Activated CD4-positive, alpha-beta memory T cell treated with anti-CD3 and anti-CD28 coated beads for 36 hours (primary cell): ENCODE data around the gene SOX6. TPM values are rescaled to one million over a fixed set of nuclear protein-coding genes. Genes with fewer than 3 reads are reported as not detected.

Source experiments
- CTCF ChIA-PET: fragments of 350-600 bp; sonication (Branson Sonifier 250); formaldehyde crosslinking; loops from one replicate; lab custom pipeline; 2021; ENCODE audit warnings: antibody characterized with exemption, inconsistent platforms; lab: Charles Lee
- POLR2A ChIA-PET: fragments of 350-600 bp; sonication (Branson Sonifier 250); formaldehyde crosslinking; loops from one replicate; lab custom pipeline; 2021; ENCODE audit warnings: antibody characterized with exemption; lab: Charles Lee
- DNase-seq: peaks from one replicate; pipeline ENCODE4 v3.0.0-alpha.2; 2020
- H3K27ac Mint-ChIP-seq: one replicate; pipeline ENCODE4 v1.8.0; 2021; ENCODE audit warnings: mixed read lengths
- H3K27me3 Mint-ChIP-seq: one replicate; pipeline ENCODE4 v1.8.0; 2021; ENCODE audit warnings: mixed read lengths
- H3K36me3 Mint-ChIP-seq: one replicate; pipeline ENCODE4 v1.8.0; 2021; ENCODE audit warnings: mixed read lengths
- H3K4me1 Mint-ChIP-seq: one replicate; pipeline ENCODE4 v1.8.0; 2021; ENCODE audit warnings: low read depth, mixed read lengths
- H3K4me3 Mint-ChIP-seq: one replicate; pipeline ENCODE4 v1.8.0; 2021; ENCODE audit warnings: mild to moderate bottlenecking, mixed read lengths
- H3K9me3 Mint-ChIP-seq: one replicate; pipeline ENCODE4 v1.8.0; 2021; ENCODE audit warnings: mixed read lengths
- intact Hi-C: fragments of 100-400 bp; cut with micrococcal nuclease; formaldehyde crosslinking; loops from one replicate; pipeline ENCODE4 v1.15.1; 2023
- total RNA-seq, 2 experiments: library from RNA; stranded (reverse); gene quantifications; one replicate each; pipeline ENCODE4 v1.2.3, GENCODE V29; 2021

SOX6 gene
- total RNA-seq, 2 experiments from 2014 or later, result not detected

DNA sequence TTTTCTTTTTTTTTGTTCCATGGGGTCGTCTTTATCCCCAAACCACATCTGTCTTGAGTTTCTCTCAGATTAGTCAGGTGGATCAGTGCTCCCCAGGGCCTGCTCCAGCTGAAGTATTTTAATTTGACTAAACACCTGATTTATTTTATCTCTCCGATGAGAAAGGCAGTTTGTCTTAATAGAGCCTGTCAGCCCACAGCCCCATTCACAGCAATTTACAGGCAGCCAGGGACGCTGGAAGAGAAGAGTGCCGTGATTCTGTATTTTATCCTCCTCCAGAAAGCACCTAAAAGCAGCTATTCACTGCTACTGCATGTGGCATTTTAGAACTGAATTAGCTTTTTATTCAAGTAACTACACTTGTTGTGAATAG lies 164.5 kb downstream of the SOX6 start:
- no peak overlapping the region for H3K4me3 Mint-ChIP-seq
- ChIA-PET POLR2A (interaction anchor here (0.6 kb wide), 1 partner anchor 95 kb away, joined by 3 read pairs; no protein-coding TSS in a partner anchor), CTCF (no interaction called here)
- no peak for DNase-seq
- H3K27ac Mint-ChIP-seq, result no peak overlapping the region
- H3K4me1 Mint-ChIP-seq, result no peaks in the 10 kb centered on the region
- no peaks in the 10 kb centered on the region for H3K27me3 Mint-ChIP-seq
- intact Hi-C loops, result no loop called here
- H3K36me3 Mint-ChIP-seq, result no peaks in the 10 kb centered on the region
- H3K9me3 Mint-ChIP-seq, result peaks cover 5% of the 10 kb centered on the region

DNA sequence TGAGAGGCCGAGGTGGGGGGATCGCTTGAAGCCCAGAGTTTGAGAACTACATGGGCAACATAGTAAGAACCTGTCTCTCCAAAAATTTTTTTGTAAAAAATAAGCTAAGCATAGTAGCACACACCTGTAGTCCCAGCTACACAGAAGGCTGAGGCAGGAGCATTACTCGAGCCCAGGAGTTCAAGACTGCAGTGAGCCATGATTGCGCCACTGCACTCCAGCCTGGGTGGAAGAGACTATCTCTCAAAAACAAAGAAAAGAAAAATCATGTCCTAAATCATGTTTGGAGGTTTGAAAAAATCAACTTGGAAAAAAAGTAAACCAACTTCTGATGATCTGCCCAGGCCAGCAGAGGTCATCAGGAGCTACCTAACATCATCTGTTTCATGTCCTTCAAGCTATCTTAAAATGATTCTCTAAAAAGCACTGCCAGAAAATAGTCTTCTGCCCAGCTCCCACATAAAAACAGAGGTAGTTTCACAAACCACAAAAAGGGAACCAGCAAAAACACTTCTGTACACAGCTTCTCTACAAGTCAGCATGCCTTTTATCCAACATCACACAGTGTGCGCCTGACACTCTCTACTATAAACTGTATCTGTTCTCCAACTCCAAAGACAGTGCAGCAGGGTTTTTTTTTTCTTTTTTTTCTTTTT lies 165.0 kb downstream of the SOX6 start:
- ChIA-PET CTCF (no interaction called here), POLR2A (interaction anchor here (0.6 kb wide), 1 partner anchor 94 kb away, joined by 3 read pairs; no protein-coding TSS in a partner anchor)
- Mint-ChIP-seq H3K27me3 (no peaks in the 10 kb centered on the region), H3K9me3 (peaks cover 5% of the 10 kb centered on the region), H3K36me3 (no peaks in the 10 kb centered on the region), H3K27ac (no peak overlapping the region), H3K4me3 (no peak overlapping the region), H3K4me1 (no peaks in the 10 kb centered on the region)
- intact Hi-C loops, result no loop called here
- no peak for DNase-seq

DNA sequence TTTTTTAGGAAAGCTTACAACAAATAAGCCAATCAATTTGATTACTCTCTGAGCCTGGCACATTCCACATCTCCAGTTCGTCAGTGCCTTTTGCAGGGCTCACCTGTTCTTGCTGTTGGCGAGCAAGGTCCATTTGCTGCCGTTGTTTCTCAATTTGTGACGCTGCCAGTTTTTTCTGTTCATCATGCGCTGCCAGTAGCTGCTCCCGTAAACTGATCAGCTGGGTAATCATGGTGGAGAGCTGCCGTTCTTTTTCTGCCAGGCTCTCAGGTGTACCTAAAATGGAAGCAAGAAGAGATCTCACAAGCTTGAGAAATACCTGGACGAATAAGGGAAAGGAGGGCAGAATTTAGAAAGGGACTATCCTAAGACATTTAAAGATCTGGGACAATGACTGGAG lies 169.7 kb downstream of the SOX6 start:
- ChIA-PET CTCF (no interaction called here), POLR2A (interaction anchor here (1.4 kb wide), 1 partner anchor 12 kb away, joined by 3 read pairs; no protein-coding TSS in a partner anchor)
- Mint-ChIP-seq H3K4me1 (no peaks in the 10 kb centered on the region), H3K9me3 (peaks cover 5% of the 10 kb centered on the region), H3K36me3 (no peaks in the 10 kb centered on the region), H3K27ac (no peak overlapping the region), H3K4me3 (no peak overlapping the region), H3K27me3 (no peaks in the 10 kb centered on the region)
- intact Hi-C loops, result no loop called here
- no peak for DNase-seq

DNA sequence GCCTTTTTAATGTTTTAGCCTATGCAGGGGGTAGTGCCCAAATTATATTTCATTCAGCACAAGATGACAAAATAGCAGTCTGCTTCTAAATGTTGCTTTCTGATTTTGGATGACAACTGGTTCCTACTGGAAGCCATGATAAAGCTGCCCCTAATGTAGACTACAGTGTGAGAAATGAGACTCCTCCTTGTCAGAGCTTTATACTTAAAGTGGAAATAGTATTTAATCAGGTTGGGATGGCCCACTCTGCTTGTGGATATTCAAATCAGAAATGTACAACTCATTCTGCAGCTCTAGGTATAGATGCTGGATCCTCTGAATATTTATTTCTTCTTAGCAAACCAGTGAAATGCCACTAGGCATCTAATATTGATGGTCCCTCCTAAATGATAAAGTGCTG lies 171.3 kb downstream of the SOX6 start:
- Mint-ChIP-seq H3K36me3 (no peaks in the 10 kb centered on the region), H3K4me1 (no peaks in the 10 kb centered on the region), H3K4me3 (no peak overlapping the region), H3K27ac (no peak overlapping the region), H3K9me3 (peaks cover 5% of the 10 kb centered on the region), H3K27me3 (no peaks in the 10 kb centered on the region)
- intact Hi-C loops, result no loop called here
- ChIA-PET CTCF (no interaction called here), POLR2A (no interaction called here)
- no peak for DNase-seq

DNA sequence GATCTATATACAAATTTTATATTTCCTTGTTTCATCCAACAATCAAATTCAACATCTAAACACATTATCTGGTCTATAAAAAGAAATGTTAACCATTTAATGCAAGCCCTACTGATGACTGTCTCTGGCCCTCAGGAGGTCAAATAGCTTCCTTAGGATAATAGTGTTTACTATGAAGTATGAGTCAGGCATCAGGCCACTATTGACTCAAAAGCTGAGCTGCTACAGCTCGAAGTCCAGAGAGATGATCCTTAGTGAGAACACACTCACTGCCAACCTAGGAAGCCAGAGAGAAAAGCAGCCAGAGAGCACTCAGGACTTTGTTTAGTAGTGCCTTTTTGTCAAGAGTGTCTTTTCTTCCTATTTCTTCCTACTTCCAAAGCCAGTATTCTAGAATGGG lies 171.8 kb downstream of the SOX6 start:
- ChIA-PET CTCF (no interaction called here), POLR2A (no interaction called here)
- no peaks in the 10 kb centered on the region for H3K36me3 Mint-ChIP-seq
- no peaks in the 10 kb centered on the region for H3K27me3 Mint-ChIP-seq
- no peak overlapping the region for H3K4me3 Mint-ChIP-seq
- peaks cover 5% of the 10 kb centered on the region for H3K9me3 Mint-ChIP-seq
- intact Hi-C loops, result no loop called here
- no peaks in the 10 kb centered on the region for H3K4me1 Mint-ChIP-seq
- H3K27ac Mint-ChIP-seq, result no peak overlapping the region
- no peak for DNase-seq

DNA sequence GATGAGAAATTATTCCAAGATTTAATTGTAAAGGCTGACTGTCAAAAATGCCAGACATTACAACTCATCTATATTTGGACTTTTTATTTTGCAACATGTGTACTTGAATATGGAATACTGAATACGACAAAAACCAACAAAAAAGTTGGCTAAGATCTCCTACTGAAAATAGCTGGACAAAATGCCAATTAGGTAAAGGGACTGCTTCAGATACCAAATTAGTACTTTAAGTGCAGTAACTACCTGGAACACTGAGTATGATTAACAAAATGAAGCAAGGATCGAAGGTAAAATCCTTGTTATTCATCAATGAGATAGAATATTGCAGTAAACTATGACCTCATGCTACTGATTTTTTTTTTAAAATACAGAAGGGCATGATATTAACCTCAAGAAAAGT lies 173.8 kb downstream of the SOX6 start:
- no peaks in the 10 kb centered on the region for H3K36me3 Mint-ChIP-seq
- POLR2A ChIA-PET, result no interaction called here
- no peak overlapping the region for H3K27ac Mint-ChIP-seq
- H3K27me3 Mint-ChIP-seq, result no peaks in the 10 kb centered on the region
- DNase-seq, result no peak
- CTCF ChIA-PET, result no interaction called here
- intact Hi-C loops, result no loop called here
- H3K9me3 Mint-ChIP-seq, result no peaks in the 10 kb centered on the region
- no peaks in the 10 kb centered on the region for H3K4me1 Mint-ChIP-seq
- no peak overlapping the region for H3K4me3 Mint-ChIP-seq

DNA sequence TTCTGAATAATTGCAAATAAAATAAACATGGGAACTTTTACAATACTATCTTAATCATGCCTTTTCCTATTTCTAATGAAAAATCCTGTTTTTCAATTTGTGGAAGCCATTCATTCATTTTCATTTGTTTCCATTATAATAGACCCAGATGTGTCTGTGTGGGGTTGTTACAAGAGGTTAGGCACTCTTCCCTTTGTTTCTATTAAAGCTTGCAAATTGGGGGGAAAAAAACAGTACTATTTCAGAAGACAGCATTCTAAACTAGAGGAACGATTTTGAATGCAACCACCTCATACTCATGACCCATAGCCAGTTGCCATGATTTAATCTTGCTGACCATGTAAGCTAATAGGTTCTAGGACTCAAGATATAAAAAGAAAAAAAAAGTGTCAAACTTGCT lies 175.5 kb downstream of the SOX6 start:
- intact Hi-C loops, result no loop called here
- CTCF ChIA-PET, result no interaction called here

DNA sequence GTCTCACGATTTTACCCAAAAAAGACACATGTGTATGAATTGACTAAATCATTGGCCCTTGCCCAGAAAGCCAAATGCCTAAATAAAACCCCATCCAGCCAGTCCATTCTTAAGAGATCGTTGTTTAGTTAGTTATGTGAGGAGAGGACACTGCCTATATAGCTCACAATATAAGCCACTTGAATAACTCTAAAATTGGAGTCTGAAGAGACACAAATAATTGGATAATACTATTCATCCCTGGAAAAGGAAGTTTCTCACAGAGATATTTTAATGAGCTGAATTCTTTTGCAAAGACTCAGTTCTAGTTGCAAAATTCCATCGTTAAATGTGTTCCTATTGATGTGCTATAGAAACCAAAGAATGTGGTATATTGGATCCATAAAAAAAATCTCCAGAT lies 176.7 kb downstream of the SOX6 start:
- H3K4me1 Mint-ChIP-seq, result no peaks in the 10 kb centered on the region
- POLR2A ChIA-PET, result no interaction called here
- H3K27me3 Mint-ChIP-seq, result no peaks in the 10 kb centered on the region
- no peak overlapping the region for H3K27ac Mint-ChIP-seq
- DNase-seq, result no peak
- no peak overlapping the region for H3K4me3 Mint-ChIP-seq
- H3K36me3 Mint-ChIP-seq, result no peaks in the 10 kb centered on the region
- intact Hi-C loops, result no loop called here
- H3K9me3 Mint-ChIP-seq, result no peaks in the 10 kb centered on the region
- CTCF ChIA-PET, result no interaction called here

More for the DNA sequence above, 175.5 kb downstream of the SOX6 start:
- no peaks in the 10 kb centered on the region for H3K36me3 Mint-ChIP-seq
- H3K27me3 Mint-ChIP-seq, result no peaks in the 10 kb centered on the region
- no peaks in the 10 kb centered on the region for H3K9me3 Mint-ChIP-seq
- no peaks in the 10 kb centered on the region for H3K4me1 Mint-ChIP-seq
- POLR2A ChIA-PET, result no interaction called here
- no peak overlapping the region for H3K27ac Mint-ChIP-seq
- H3K4me3 Mint-ChIP-seq, result no peak overlapping the region
- no peak for DNase-seq

DNA sequence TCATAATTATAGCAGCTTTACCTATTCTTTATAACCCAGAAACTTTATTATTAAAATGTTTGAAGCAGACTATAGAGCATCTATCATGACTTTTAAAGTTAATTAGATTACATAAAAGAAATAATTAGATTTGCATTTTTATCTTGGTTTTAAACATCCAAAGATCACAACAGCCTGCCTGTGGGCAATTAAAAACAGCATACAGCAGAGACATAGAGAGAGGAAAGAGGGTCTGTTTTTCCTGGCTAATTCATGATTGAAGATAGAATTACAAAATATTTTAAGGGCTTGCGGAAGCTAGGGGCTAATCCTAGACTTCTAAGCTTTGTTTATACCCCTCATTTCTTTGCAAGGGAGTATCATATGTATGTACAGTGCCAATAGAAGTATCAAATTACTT lies 178.1 kb downstream of the SOX6 start:
- intact Hi-C loops, result no loop called here
- CTCF ChIA-PET, result no interaction called here
- no peaks in the 10 kb centered on the region for H3K4me1 Mint-ChIP-seq
- no peaks in the 10 kb centered on the region for H3K27me3 Mint-ChIP-seq
- DNase-seq, result no peak
- POLR2A ChIA-PET, result no interaction called here
- H3K36me3 Mint-ChIP-seq, result no peaks in the 10 kb centered on the region
- no peaks in the 10 kb centered on the region for H3K9me3 Mint-ChIP-seq
- no peak overlapping the region for H3K4me3 Mint-ChIP-seq
- H3K27ac Mint-ChIP-seq, result no peak overlapping the region

DNA sequence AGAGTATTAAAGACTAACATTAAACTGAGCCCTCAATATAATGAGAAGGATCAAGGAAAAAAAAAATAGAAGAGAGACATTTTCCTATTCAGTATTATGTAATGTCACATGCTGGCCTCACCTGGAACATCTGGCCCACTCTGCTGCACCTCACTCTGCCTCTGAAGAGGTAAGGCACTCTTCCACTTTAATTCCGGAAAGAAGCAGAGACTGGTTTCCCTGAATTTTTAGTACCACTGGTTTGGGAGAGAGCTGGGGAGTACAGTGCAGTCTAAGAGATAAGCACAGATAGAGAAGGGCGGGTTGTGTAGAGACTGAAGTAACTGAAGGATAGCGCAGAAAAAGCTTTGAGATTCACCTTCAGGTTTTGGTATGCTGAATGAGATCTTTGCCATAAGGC lies 178.7 kb downstream of the SOX6 start:
- ChIA-PET CTCF (no interaction called here), POLR2A (no interaction called here)
- no peak overlapping the region for H3K27ac Mint-ChIP-seq
- H3K9me3 Mint-ChIP-seq, result no peaks in the 10 kb centered on the region
- no peaks in the 10 kb centered on the region for H3K4me1 Mint-ChIP-seq
- H3K36me3 Mint-ChIP-seq, result no peaks in the 10 kb centered on the region
- H3K27me3 Mint-ChIP-seq, result no peaks in the 10 kb centered on the region
- no peak for DNase-seq
- no peak overlapping the region for H3K4me3 Mint-ChIP-seq
- intact Hi-C loops, result no loop called here

DNA sequence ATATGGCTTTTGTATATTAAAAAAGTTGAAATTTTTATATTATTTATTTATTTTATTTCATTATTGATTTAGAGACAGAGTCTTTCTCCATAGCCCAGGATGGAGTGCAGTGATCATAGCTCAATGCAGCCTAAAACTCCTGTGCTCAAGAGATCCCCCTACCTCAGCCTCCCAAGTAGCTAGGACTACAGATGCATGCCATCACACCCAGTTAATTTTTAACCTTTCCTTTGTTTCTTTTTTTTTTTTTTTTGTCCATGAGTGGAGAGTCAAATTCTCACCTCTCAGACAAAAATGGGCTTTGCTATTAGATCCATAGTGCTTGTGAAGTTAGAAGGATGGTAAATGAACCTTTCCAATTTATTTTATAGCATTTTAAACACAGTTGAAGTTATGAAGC lies 182.5 kb downstream of the SOX6 start:
- ChIA-PET CTCF (no interaction called here), POLR2A (no interaction called here)
- no peaks in the 10 kb centered on the region for H3K27me3 Mint-ChIP-seq
- no peak for DNase-seq
- no peak overlapping the region for H3K27ac Mint-ChIP-seq
- intact Hi-C loops, result no loop called here
- H3K4me1 Mint-ChIP-seq, result no peaks in the 10 kb centered on the region
- no peaks in the 10 kb centered on the region for H3K9me3 Mint-ChIP-seq
- no peak overlapping the region for H3K4me3 Mint-ChIP-seq
- no peaks in the 10 kb centered on the region for H3K36me3 Mint-ChIP-seq

DNA sequence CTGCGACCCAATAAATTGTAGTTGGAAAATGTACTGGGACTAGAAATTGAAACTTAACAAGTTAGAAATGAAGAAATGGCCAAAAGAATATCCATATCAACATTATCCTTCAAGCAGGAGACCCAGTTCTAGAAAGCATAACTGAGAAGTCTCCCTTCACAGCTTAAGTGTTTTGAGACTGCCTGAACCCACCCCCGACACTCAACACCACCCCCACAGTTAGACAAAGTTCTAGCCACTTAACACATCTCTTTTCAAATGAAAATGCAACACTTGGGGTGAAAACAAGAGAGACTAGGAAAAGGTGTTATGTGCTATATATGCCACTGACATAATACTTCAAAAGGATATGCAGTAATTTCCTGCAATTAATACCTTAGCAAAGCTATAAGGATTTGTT lies 184.5 kb downstream of the SOX6 start:
- ChIA-PET POLR2A (no interaction called here), CTCF (no interaction called here)
- Mint-ChIP-seq H3K27me3 (no peaks in the 10 kb centered on the region), H3K36me3 (no peaks in the 10 kb centered on the region), H3K9me3 (no peaks in the 10 kb centered on the region), H3K27ac (no peak overlapping the region), H3K4me3 (no peak overlapping the region), H3K4me1 (no peaks in the 10 kb centered on the region)
- no peak for DNase-seq
- intact Hi-C loops, result no loop called here
